Breast epithelium (tissue), 4 donors: ENCODE results near the gene OXSR1. TPM values are rescaled to one million over a fixed set of nuclear protein-coding genes. Genes with fewer than 3 reads are reported as not detected.

ENCODE experiments used
- DNase-seq, 2 donors: peaks; one replicate each; pipeline ENCODE4 v3.0.0-alpha.2; 2019; ENCODE audit warnings: low spot score in 2 of 2
- H3K27ac ChIP-seq, 2 donors: fragments of 200-600 bp; sonication (generic) in 1 of 2; one replicate each; pipeline ENCODE4 v1.5.1; 2016 to 2019; ENCODE audit warnings: mild to moderate bottlenecking in 1 of 2
- H3K27me3 ChIP-seq, 2 donors: fragments of 200-600 bp; sonication (generic) in 1 of 2; one replicate each; pipeline versions ENCODE4 v1.5.1 to v1.6.0; 2017 to 2019; ENCODE audit warnings: control low read depth in 1 of 2, mild to moderate bottlenecking in 1 of 2
- H3K36me3 ChIP-seq: fragments of 200-600 bp; one replicate; pipeline ENCODE4 v1.5.1; 2019
- H3K4me1 ChIP-seq, 2 donors: fragments of 200-600 bp; sonication (generic); one replicate each; pipeline ENCODE4 v1.5.1; 2016 to 2019; ENCODE audit warnings: control low read depth in 1 of 2
- H3K4me3 ChIP-seq, 3 donors: fragments of 200-600 bp; sonication (generic); 1 replicate in 2 of 3; 2 replicates in 1 of 3; pipeline ENCODE4 v1.5.1; 2016 to 2019; ENCODE audit warnings: mild to moderate bottlenecking in 3 of 3, moderate library complexity in 2 of 3
- H3K9me3 ChIP-seq, 2 donors: fragments of 200-600 bp; sonication (generic) in 1 of 2; one replicate each; pipeline ENCODE4 v1.5.1; 2016 to 2019; ENCODE audit warnings: control low read depth in 1 of 2
- POLR2A ChIP-seq: fragments of 450-650 bp; IDR thresholded peaks from one replicate; pipeline ENCODE4 v1.6.1; 2016; ENCODE audit warnings: antibody characterized with exemption, mild to moderate bottlenecking, moderate library complexity
- POLR2AphosphoS5 ChIP-seq, 3 donors: sonication (generic); formaldehyde crosslinking; IDR thresholded peaks; one replicate each; pipeline ENCODE4 v1.6.1; 2017; ENCODE audit warnings: antibody characterized with exemption in 3 of 3
- intact Hi-C: fragments of 100-400 bp; cut with DNase I; formaldehyde crosslinking; loops from one replicate; pipeline ENCODE4 v1.15.1; 2023; ENCODE audit warnings: low total_unique reads
- total RNA-seq, 3 donors: library from RNA; depleted of rRNA; stranded (reverse); fragments of >200 nt; gene quantifications; one replicate each; pipeline ENCODE4 v1.1.0, GENCODE V29; 2016
- TF ChIP-seq, protein P1 (sequence below), 3 donors: fragments of 450-650 bp; IDR thresholded peaks; one replicate each; pipeline ENCODE4 v1.5.1; 2016 to 2017; ENCODE audit warnings: antibody characterized with exemption in 3 of 3, mild to moderate bottlenecking in 3 of 3, moderate library complexity in 3 of 3

OXSR1 gene
- total RNA-seq, 3 donors from 2014 or later, result 29.0 to 41.6 (median 33.1) TPM

DNA sequence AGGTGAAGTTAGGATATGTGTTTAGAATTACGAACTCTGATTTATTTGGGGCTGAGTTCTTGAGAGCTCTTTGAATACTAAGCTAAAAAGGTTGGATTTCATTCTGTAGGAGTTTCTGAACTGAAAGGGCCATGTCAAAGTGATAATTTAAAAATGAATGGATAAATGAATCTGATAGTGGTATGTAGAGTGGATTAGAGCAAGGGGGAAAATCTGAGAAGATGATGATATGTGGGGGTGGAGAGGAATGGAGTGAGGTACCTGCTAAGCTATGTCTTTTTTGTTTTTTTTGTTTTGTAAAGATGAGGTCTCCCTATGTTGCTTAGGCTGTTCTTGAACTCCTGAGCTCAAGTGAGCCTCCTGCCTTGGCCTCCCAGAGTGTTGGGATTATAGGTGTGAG lies 55.7 kb downstream of the OXSR1 start:
- DNase-seq, result no peak
- H3K27ac ChIP-seq, result no peak overlapping the region
- no peaks in the 10 kb centered on the region for H3K36me3 ChIP-seq
- TF ChIP-seq POLR2A (no peak), POLR2AphosphoS5 (IDR thresholded peaks at IDR 0.05) (no peak)
- TF ChIP-seq, protein P1, sequence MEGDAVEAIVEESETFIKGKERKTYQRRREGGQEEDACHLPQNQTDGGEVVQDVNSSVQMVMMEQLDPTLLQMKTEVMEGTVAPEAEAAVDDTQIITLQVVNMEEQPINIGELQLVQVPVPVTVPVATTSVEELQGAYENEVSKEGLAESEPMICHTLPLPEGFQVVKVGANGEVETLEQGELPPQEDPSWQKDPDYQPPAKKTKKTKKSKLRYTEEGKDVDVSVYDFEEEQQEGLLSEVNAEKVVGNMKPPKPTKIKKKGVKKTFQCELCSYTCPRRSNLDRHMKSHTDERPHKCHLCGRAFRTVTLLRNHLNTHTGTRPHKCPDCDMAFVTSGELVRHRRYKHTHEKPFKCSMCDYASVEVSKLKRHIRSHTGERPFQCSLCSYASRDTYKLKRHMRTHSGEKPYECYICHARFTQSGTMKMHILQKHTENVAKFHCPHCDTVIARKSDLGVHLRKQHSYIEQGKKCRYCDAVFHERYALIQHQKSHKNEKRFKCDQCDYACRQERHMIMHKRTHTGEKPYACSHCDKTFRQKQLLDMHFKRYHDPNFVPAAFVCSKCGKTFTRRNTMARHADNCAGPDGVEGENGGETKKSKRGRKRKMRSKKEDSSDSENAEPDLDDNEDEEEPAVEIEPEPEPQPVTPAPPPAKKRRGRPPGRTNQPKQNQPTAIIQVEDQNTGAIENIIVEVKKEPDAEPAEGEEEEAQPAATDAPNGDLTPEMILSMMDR (IDR thresholded peaks at IDR 0.05), result no peak
- no peaks in the 10 kb centered on the region for H3K9me3 ChIP-seq
- H3K4me1 ChIP-seq, result no peaks in the 10 kb centered on the region
- no peaks in the 10 kb centered on the region for H3K27me3 ChIP-seq
- intact Hi-C loops, result no loop called here
- no peak overlapping the region for H3K4me3 ChIP-seq

DNA sequence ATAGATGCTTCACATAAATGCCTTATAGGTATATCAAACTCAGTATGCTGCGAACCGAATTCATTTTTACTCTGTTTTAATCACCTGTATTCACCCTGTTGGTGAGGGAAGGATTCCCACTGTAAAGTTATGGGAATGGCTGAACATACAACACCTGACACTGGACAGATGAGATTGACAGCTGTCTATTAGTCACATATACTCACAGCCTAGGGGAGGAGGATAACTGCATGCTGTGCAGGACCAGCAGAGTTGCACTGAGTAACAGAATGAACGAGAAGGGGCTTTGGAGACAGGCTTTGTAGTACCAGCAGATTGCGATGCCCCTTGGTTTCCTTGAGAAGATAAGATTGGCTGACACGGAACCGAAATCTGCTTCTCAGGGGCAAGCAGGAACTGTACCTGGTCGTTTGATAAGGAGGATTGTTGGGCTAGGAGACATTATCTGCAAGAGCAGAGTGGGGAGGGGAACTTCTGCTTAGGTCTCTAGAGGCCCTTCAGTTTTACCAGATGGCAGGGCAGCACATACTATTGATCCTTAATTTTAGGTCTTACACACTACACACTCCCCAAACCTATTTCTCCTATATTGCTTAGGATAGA lies 56.8 kb downstream of the OXSR1 start:
- Histone ChIP-seq H3K4me3 (no peak overlapping the region), H3K27ac (no peak overlapping the region), H3K27me3 (no peaks in the 10 kb centered on the region), H3K9me3 (no peaks in the 10 kb centered on the region), H3K36me3 (no peaks in the 10 kb centered on the region), H3K4me1 (no peaks in the 10 kb centered on the region)
- intact Hi-C loops, result no loop called here
- no peak for DNase-seq
- TF ChIP-seq, protein P1 (IDR thresholded peaks at IDR 0.05), result no peak
- TF ChIP-seq POLR2A, result no peak

GRCh38 chr3:38224357-38224756 lies 59.0 kb downstream of the OXSR1 start:
- Histone ChIP-seq H3K4me1 (no peaks in the 10 kb centered on the region), H3K27me3 (no peaks in the 10 kb centered on the region), H3K4me3 (no peak overlapping the region), H3K9me3 (no peaks in the 10 kb centered on the region), H3K27ac (no peak overlapping the region), H3K36me3 (no peaks in the 10 kb centered on the region)
- no peak for DNase-seq
- TF ChIP-seq POLR2A (no peak), POLR2AphosphoS5 (IDR thresholded peaks at IDR 0.05) (no peak)
- TF ChIP-seq, protein P1 (IDR thresholded peaks at IDR 0.05), result no peak
- intact Hi-C loops, result no loop called here

- TF ChIP-seq, protein P1 (IDR thresholded peaks at IDR 0.05), result no peak
- TF ChIP-seq POLR2A (no peak), POLR2AphosphoS5 (IDR thresholded peaks at IDR 0.05) (no peak)
- Histone ChIP-seq H3K4me3 (no peak overlapping the region), H3K9me3 (no peaks in the 10 kb centered on the region), H3K36me3 (no peaks in the 10 kb centered on the region), H3K27ac (no peak overlapping the region), H3K27me3 (no peaks in the 10 kb centered on the region), H3K4me1 (no peaks in the 10 kb centered on the region)
- intact Hi-C loops, result no loop called here
- DNase-seq, result no peak
Observed at GRCh38 chr3:38226273-38226672, 60.9 kb downstream of the OXSR1 start.

DNA sequence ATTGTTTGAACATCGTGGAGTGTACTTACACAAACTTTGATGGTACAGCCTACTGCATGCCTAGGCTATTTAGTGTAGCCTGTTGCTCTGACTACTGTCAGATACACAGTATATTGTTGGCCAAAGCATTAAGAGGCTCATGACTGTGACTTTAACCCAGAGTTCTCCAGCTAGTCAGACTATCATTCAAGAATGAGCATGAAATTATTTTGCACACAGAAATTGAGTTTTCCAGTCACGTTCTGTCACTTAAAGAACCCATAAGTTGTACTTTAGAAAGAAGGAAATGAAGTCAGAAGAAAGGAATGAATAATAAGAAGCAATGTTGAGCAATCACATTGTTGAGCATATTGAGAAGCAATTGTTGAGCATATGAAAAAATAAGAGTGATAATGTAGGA lies 62.7 kb downstream of the OXSR1 start:
- Histone ChIP-seq H3K27ac (peak overlapping the region in 1 of 2 donors; percentile 61), H3K36me3 (no peaks in the 10 kb centered on the region), H3K4me1 (no peaks in the 10 kb centered on the region), H3K27me3 (no peaks in the 10 kb centered on the region), H3K4me3 (no peak overlapping the region), H3K9me3 (no peaks in the 10 kb centered on the region)
- intact Hi-C loops, result no loop called here
- TF ChIP-seq, protein P1 (IDR thresholded peaks at IDR 0.05), result no peak
- no peak for TF ChIP-seq POLR2A
- no peak for TF ChIP-seq POLR2AphosphoS5 (IDR thresholded peaks at IDR 0.05)
- no peak for DNase-seq
